ENCODE data around the gene HAUS8. TPM values are rescaled to one million over a fixed set of nuclear protein-coding genes. Genes with fewer than 3 reads are reported as not detected.

HAUS8 gene
- total RNA-seq, 4 donors from 2014 or later = 0.97 to 4.5 (median 3.3) TPM

DNA sequence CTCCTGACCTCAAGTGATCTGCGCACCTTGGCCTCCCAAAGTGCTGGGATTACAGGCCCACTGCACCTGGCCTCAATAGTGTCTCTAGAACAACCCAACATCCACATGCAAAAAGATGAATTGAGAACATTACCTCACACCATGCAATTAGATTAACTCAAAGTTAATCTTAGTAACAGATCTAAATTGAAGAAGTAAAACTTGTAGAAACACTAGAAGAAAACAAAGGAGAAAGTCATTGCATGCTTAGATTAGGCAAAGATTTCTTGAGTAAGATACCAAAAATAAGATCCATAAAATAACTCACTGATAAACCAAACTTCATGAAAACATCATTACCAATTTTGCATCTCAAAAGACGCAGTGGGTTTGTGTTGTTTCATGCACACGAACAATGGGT is 51.4 kb downstream of the HAUS8 start:
- no peak for ATAC-seq
- in situ Hi-C loops (cut with MboI; ENCODE audit: low sequenced_read_pairs in 4 of 4) = no loop called here
- Histone ChIP-seq H3K27ac (no peak overlapping the region), H3K9me3 (peaks cover 0 to 4% (median 2%) of the 10 kb centered on the region in 3 donors), H3K4me1 (no peaks in the 10 kb centered on the region), H3K4me3 (no peak overlapping the region), H3K36me3 (no peaks in the 10 kb centered on the region), H3K27me3 (peaks cover 32 to 44% (median 38%) of the 10 kb centered on the region in 3 donors)
- no peak for TF ChIP-seq POLR2A (IDR thresholded peaks at IDR 0.05)
- TF ChIP-seq, protein P1, sequence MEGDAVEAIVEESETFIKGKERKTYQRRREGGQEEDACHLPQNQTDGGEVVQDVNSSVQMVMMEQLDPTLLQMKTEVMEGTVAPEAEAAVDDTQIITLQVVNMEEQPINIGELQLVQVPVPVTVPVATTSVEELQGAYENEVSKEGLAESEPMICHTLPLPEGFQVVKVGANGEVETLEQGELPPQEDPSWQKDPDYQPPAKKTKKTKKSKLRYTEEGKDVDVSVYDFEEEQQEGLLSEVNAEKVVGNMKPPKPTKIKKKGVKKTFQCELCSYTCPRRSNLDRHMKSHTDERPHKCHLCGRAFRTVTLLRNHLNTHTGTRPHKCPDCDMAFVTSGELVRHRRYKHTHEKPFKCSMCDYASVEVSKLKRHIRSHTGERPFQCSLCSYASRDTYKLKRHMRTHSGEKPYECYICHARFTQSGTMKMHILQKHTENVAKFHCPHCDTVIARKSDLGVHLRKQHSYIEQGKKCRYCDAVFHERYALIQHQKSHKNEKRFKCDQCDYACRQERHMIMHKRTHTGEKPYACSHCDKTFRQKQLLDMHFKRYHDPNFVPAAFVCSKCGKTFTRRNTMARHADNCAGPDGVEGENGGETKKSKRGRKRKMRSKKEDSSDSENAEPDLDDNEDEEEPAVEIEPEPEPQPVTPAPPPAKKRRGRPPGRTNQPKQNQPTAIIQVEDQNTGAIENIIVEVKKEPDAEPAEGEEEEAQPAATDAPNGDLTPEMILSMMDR (IDR thresholded peaks at IDR 0.05 in 4 of 5, conservative IDR thresholded peaks at IDR 0.05 in 1 of 5) = no peak
- intact Hi-C loops (cut with DNase I; ENCODE audit: low total_unique reads) = no loop called here
- no peak for DNase-seq

GRCh38 chr19:17022738-17023137 is 52.5 kb downstream of the HAUS8 start:
- H3K4me3 ChIP-seq = no peak overlapping the region
- no peak overlapping the region for H3K27ac ChIP-seq
- no peak for DNase-seq
- H3K27me3 ChIP-seq = peaks cover 24 to 33% (median 31%) of the 10 kb centered on the region in 3 donors
- TF ChIP-seq, protein P1 (IDR thresholded peaks at IDR 0.05 in 4 of 5, conservative IDR thresholded peaks at IDR 0.05 in 1 of 5) = no peak
- TF ChIP-seq POLR2A (IDR thresholded peaks at IDR 0.05) = no peak
- H3K9me3 ChIP-seq = peaks cover 0 to 4% (median 2%) of the 10 kb centered on the region in 3 donors
- in situ Hi-C loops (cut with MboI; ENCODE audit: low sequenced_read_pairs in 4 of 4) = no loop called here
- intact Hi-C loops (cut with DNase I; ENCODE audit: low total_unique reads) = no loop called here
- H3K4me1 ChIP-seq = no peaks in the 10 kb centered on the region
- no peak for ATAC-seq
- no peaks in the 10 kb centered on the region for H3K36me3 ChIP-seq

GRCh38 chr19:17021793-17022590 is 53.3 kb downstream of the HAUS8 start:
- no peak for ATAC-seq
- H3K4me1 ChIP-seq = no peaks in the 10 kb centered on the region
- no peak for TF ChIP-seq POLR2A (IDR thresholded peaks at IDR 0.05)
- TF ChIP-seq, protein P1 (IDR thresholded peaks at IDR 0.05 in 4 of 5, conservative IDR thresholded peaks at IDR 0.05 in 1 of 5) = no peak
- peaks cover 0 to 4% (median 2%) of the 10 kb centered on the region in 3 donors for H3K9me3 ChIP-seq
- H3K4me3 ChIP-seq = no peak overlapping the region
- H3K27ac ChIP-seq = no peak overlapping the region
- H3K27me3 ChIP-seq = peaks cover 17 to 26% (median 25%) of the 10 kb centered on the region in 3 donors
- in situ Hi-C loops (cut with MboI; ENCODE audit: low sequenced_read_pairs in 4 of 4) (no loop called here), intact Hi-C loops (cut with DNase I; ENCODE audit: low total_unique reads) (no loop called here)
- no peak for DNase-seq
- H3K36me3 ChIP-seq = no peaks in the 10 kb centered on the region

GRCh38 chr19:17021328-17021727 is 53.9 kb downstream of the HAUS8 start:
- in situ Hi-C loops (cut with MboI; ENCODE audit: low sequenced_read_pairs in 4 of 4) (no loop called here), intact Hi-C loops (cut with DNase I; ENCODE audit: low total_unique reads) (no loop called here)
- Histone ChIP-seq H3K4me3 (no peak overlapping the region), H3K27ac (no peak overlapping the region), H3K36me3 (no peaks in the 10 kb centered on the region), H3K27me3 (peaks cover 16 to 26% (median 25%) of the 10 kb centered on the region in 3 donors), H3K9me3 (peaks cover 0 to 4% (median 2%) of the 10 kb centered on the region in 3 donors), H3K4me1 (no peaks in the 10 kb centered on the region)
- DNase-seq (no peak), ATAC-seq (no peak)
- no peak for TF ChIP-seq POLR2A (IDR thresholded peaks at IDR 0.05)
- TF ChIP-seq, protein P1 (IDR thresholded peaks at IDR 0.05 in 4 of 5, conservative IDR thresholded peaks at IDR 0.05 in 1 of 5) = no peak
